Ishikawa (cell line): ENCODE results near the gene SP1.

Source experiments
- CEBPB ChIP-seq: IDR thresholded peaks from 2 replicates; pipeline ENCODE4 v1.6.1; 2012
- CREB1 ChIP-seq: IDR thresholded peaks from 2 replicates; pipeline ENCODE4 v1.6.1; 2012; ENCODE audit warnings: low read depth
- EGR1 ChIP-seq: IDR thresholded peaks from 2 replicates; pipeline ENCODE4 v1.6.1; 2012
- EP300 ChIP-seq: IDR thresholded peaks from 2 replicates; pipeline ENCODE4 v1.6.1; 2012; ENCODE audit warnings: borderline replicate concordance
- FOXM1 ChIP-seq: IDR thresholded peaks from 2 replicates; pipeline ENCODE4 v1.6.1; 2012; ENCODE audit warnings: low read depth, borderline replicate concordance
- NFIC ChIP-seq: IDR thresholded peaks from 2 replicates; pipeline ENCODE4 v1.6.1; 2012
- RAD21 ChIP-seq: IDR thresholded peaks from 2 replicates; pipeline ENCODE4 v1.6.1; 2012; ENCODE audit warnings: low read depth
- TAF1 ChIP-seq: IDR thresholded peaks from 2 replicates; pipeline ENCODE4 v1.6.1; 2012; ENCODE audit warnings: low read depth, mild to moderate bottlenecking
- TCF12 ChIP-seq: IDR thresholded peaks from 2 replicates; pipeline ENCODE4 v1.6.1; 2012; ENCODE audit warnings: low read depth
- TEAD4 ChIP-seq: IDR thresholded peaks from 2 replicates; pipeline ENCODE4 v1.6.1; 2012
- YY1 ChIP-seq: IDR thresholded peaks from 2 replicates; pipeline ENCODE4 v1.6.1; 2012; ENCODE audit warnings: low read depth
- ZBTB7A ChIP-seq: IDR thresholded peaks from 2 replicates; pipeline ENCODE4 v1.6.1; 2012; ENCODE audit warnings: low read depth
- TF ChIP-seq, protein P1 (sequence below): IDR thresholded peaks from 2 replicates; pipeline ENCODE4 v1.6.1; 2012
- TF ChIP-seq, protein P2 (sequence below): IDR thresholded peaks from 2 replicates; pipeline ENCODE4 v1.6.1; 2012; ENCODE audit warnings: low read depth, mild to moderate bottlenecking
- TF ChIP-seq, protein P3 (sequence below): IDR thresholded peaks from 2 replicates; pipeline ENCODE4 v1.6.1; 2012

SP1 gene

DNA sequence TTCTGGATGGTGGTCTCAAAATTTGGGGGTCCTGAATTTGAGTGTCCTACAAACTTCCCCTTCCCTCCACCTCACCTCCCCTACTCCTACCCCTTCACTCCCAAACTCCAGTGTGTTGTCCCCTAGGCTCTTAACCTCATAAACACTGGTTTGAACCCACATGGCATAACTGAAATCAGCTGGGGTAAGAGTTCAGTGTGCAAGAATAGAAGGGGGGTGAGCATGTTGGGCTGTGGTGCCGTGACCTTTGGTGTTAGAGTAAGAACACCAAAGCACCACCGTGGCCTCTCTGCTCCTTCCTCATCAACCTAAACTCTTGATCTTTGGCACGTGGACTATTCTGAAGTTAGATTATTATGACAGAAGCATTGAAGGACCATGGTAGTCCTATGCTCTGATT, 83.0 kb downstream of the SP1 start:
- TF ChIP-seq EGR1, result no peak
- TF ChIP-seq CREB1, result no peak
- no peak for TF ChIP-seq RAD21
- no peak for TF ChIP-seq CEBPB
- TF ChIP-seq, protein P1, sequence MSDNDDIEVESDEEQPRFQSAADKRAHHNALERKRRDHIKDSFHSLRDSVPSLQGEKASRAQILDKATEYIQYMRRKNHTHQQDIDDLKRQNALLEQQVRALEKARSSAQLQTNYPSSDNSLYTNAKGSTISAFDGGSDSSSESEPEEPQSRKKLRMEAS, result no peak
- no peak for TF ChIP-seq YY1

DNA sequence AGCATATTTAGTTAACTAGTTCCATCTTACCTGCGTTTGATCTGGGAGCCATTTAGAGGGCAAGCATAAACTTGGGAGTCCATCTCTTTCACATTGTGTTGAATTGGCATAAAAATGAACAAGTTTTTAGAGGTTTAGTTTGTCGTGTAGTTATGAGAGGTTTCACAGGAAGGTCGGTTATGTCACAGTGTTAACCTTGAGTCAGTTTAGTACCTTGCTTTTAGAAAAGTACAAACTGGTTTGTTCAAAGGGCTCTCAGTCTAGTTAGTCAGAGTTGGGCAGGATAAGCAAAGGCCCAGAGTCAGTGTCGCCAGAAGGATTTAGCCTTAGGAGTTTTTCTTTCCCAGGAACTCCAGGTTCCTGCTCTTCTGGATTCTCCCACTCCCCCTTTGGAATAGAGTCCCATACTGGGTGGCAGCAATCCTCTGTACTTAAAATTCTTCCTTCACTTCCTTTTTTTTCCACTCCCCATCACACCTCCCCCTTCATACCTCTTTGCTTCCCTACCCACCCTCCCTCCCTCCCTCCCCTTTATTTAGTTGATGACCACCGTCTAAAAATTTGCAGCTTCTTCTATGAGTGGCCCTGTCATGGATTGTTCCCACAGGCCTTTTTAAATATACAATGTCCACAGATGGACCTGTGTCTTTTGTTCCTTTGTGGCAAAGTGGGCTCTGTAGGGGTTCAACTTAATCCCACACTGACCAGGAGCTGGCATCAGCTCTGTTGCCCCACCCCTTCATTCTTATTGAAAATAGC, 84.0 kb downstream of the SP1 start:
- TF ChIP-seq CREB1 (no peak), YY1 (no peak), TCF12 (no peak), EGR1 (no peak), TEAD4 (no peak), TAF1 (no peak), NFIC (no peak), CEBPB (no peak), FOXM1 (no peak), EP300 (no peak), RAD21 (no peak), ZBTB7A (no peak)
- TF ChIP-seq, protein P2, sequence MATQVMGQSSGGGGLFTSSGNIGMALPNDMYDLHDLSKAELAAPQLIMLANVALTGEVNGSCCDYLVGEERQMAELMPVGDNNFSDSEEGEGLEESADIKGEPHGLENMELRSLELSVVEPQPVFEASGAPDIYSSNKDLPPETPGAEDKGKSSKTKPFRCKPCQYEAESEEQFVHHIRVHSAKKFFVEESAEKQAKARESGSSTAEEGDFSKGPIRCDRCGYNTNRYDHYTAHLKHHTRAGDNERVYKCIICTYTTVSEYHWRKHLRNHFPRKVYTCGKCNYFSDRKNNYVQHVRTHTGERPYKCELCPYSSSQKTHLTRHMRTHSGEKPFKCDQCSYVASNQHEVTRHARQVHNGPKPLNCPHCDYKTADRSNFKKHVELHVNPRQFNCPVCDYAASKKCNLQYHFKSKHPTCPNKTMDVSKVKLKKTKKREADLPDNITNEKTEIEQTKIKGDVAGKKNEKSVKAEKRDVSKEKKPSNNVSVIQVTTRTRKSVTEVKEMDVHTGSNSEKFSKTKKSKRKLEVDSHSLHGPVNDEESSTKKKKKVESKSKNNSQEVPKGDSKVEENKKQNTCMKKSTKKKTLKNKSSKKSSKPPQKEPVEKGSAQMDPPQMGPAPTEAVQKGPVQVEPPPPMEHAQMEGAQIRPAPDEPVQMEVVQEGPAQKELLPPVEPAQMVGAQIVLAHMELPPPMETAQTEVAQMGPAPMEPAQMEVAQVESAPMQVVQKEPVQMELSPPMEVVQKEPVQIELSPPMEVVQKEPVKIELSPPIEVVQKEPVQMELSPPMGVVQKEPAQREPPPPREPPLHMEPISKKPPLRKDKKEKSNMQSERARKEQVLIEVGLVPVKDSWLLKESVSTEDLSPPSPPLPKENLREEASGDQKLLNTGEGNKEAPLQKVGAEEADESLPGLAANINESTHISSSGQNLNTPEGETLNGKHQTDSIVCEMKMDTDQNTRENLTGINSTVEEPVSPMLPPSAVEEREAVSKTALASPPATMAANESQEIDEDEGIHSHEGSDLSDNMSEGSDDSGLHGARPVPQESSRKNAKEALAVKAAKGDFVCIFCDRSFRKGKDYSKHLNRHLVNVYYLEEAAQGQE, result no peak
- TF ChIP-seq, protein P1, result no peak
- TF ChIP-seq, protein P3, sequence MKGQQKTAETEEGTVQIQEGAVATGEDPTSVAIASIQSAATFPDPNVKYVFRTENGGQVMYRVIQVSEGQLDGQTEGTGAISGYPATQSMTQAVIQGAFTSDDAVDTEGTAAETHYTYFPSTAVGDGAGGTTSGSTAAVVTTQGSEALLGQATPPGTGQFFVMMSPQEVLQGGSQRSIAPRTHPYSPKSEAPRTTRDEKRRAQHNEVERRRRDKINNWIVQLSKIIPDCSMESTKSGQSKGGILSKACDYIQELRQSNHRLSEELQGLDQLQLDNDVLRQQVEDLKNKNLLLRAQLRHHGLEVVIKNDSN, result no peak

DNA sequence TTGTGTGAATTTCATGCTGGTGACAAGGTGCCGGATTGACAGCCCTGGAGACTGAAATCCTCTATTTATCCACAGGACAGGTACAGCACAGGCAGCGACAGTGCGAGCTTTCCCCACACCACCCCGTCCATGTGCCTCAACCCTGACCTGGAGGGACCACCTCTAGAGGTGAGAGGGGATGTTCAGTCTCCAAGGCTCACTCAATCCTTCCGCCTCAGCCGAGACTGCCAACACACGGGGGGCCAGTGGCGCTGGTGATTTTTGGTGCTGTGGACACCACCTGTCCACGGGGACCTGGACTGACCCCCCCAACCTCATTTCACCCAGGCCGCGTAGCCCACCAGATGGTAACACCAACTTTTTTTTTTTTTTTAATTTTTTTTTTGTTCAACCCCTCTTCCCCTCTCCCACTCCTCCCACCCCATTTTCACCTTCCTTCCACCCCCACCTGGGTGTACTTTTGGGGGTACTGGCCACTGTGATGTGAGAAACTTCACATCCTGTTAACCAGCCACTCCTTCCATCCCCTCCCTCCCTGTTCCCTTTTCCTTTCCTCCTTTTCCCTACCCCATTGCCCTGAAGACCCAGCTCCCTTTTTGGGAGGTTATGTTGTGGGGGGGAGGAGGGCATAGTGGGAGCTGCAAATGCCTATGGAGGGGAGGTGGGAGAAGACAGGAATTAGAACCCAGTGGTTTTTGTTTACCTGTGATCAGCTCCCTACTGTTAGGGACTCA, 84.9 kb downstream of the SP1 start:
- no peak for TF ChIP-seq TCF12
- no peak for TF ChIP-seq CEBPB
- no peak for TF ChIP-seq NFIC
- no peak for TF ChIP-seq TAF1
- no peak for TF ChIP-seq ZBTB7A
- TF ChIP-seq EGR1, result no peak
- TF ChIP-seq, protein P2, result no peak
- TF ChIP-seq, protein P3, result no peak

DNA sequence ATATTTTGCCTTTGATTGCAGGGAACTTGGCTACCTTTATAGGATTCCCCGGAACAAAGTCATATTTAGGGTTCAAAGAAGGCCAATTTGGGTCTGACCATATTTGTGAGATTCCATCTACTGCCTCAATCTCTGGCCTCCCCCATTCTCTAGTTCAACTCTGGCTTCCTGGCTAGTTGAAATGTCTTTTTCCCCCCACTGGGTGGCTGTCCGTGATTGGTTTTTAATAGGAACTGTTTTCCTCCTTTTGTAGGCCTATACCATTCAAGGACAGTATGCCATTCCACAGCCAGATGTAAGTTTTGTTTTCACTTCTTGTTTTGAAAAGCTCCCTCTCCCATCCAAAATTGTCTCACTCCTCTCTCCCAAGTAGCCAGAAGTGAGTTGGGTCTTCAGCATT, 85.7 kb downstream of the SP1 start:
- no peak for TF ChIP-seq TCF12
- TF ChIP-seq CREB1, result no peak
- TF ChIP-seq EP300, result no peak
- TF ChIP-seq CEBPB, result no peak
- no peak for TF ChIP-seq TEAD4
- TF ChIP-seq NFIC, result no peak
- TF ChIP-seq EGR1, result no peak
